Measurements from ENCODE around the gene SQSTM1. TPM values are rescaled to one million over a fixed set of nuclear protein-coding genes. Genes with fewer than 3 reads are reported as not detected.

SQSTM1 gene
- total RNA-seq, 1 donor from 2014 or later, result 758 TPM

Other genes with a start within 250 kb of the SQSTM1 start
- gene HNRNPH1, start 197.2 kb upstream of the SQSTM1 start, total RNA-seq, result 648 and 1,151 TPM in 2 replicates
- 0.26 TPM in 1 of 2 replicates, not detected in the other for gene CBY3, start 139.9 kb upstream of the SQSTM1 start, total RNA-seq
- gene CANX, start 121.9 kb upstream of the SQSTM1 start, total RNA-seq, result 633 and 1,197 TPM in 2 replicates
- gene MAML1, start 88.1 kb upstream of the SQSTM1 start, total RNA-seq, result 7.3 and 8.0 TPM in 2 replicates
- gene LTC4S, start 26.9 kb upstream of the SQSTM1 start, total RNA-seq, result 0.46 and 0.66 TPM in 2 replicates
- gene MGAT4B, start 14.0 kb upstream of the SQSTM1 start, total RNA-seq, result 138 and 185 TPM in 2 replicates
- gene MRNIP, start 37.9 kb downstream of the SQSTM1 start, total RNA-seq, result 8.9 and 13.8 TPM in 2 replicates
- 44.0 and 44.3 TPM in 2 replicates for gene TBC1D9B, start 87.0 kb downstream of the SQSTM1 start, total RNA-seq

All from pulmonary artery endothelial cell (primary cell).